Retinal pigment epithelial cell (primary cell): ENCODE results near the gene KXD1.

Experiments used
- DNase-seq: peaks from one replicate; pipeline ENCODE4 v3.0.0-alpha.2; 2010; ENCODE audit warnings: low read depth
- H3K4me3 ChIP-seq: 2 replicates; pipeline ENCODE4 v1.5.1; 2011; ENCODE audit warnings: mild to moderate bottlenecking, low read length, control low read depth, moderate library complexity
- CTCF ChIP-seq: conservative IDR thresholded peaks from 2 replicates; pipeline ENCODE4 v1.5.1; 2011; ENCODE audit warnings: low read depth, low read length, control low read depth, inconsistent platforms

The KXD1 gene

GRCh38 chr19:18605196-18605545 is 47.5 kb downstream of the KXD1 start:
- no peak overlapping the region for H3K4me3 ChIP-seq
- no peak for DNase-seq
- no peak for TF ChIP-seq CTCF

- no peak for DNase-seq
- no peak for TF ChIP-seq CTCF
- no peak overlapping the region for H3K4me3 ChIP-seq
These were observed 48.0 kb downstream of the KXD1 start for GRCh38 chr19:18605546-18606280.

GRCh38 chr19:18606281-18607225 is 48.9 kb downstream of the KXD1 start, which contains the start of gene CRLF1:
TSS of gene CRLF1 (minus strand) at chr19:18606799. CDS start at chr19:18606656, 143 bp downstream.
- H3K4me3 ChIP-seq = no peak within 1 kb of the TSS
- TF ChIP-seq CTCF = no peak
- no peak for DNase-seq

- DNase-seq = no peak
- no peak for TF ChIP-seq CTCF
- no peak overlapping the region for H3K4me3 ChIP-seq
These were observed 49.8 kb downstream of the KXD1 start for GRCh38 chr19:18607226-18608101.

GRCh38 chr19:18608102-18608804 is 50.6 kb downstream of the KXD1 start:
- no peak overlapping the region for H3K4me3 ChIP-seq
- TF ChIP-seq CTCF = no peak
- no peak for DNase-seq

GRCh38 chr19:18608805-18609716 is 51.4 kb downstream of the KXD1 start:
- no peak for DNase-seq
- TF ChIP-seq CTCF = no peak
- H3K4me3 ChIP-seq = no peak overlapping the region
